ENCODE measurements around the gene SIGLECL1.
"Not testable (repeated sequence)": the region's sequence is repeated elsewhere in the genome, so short reads cannot be mapped to it uniquely, and the experiment has no call there.

The SIGLECL1 gene

DNA sequence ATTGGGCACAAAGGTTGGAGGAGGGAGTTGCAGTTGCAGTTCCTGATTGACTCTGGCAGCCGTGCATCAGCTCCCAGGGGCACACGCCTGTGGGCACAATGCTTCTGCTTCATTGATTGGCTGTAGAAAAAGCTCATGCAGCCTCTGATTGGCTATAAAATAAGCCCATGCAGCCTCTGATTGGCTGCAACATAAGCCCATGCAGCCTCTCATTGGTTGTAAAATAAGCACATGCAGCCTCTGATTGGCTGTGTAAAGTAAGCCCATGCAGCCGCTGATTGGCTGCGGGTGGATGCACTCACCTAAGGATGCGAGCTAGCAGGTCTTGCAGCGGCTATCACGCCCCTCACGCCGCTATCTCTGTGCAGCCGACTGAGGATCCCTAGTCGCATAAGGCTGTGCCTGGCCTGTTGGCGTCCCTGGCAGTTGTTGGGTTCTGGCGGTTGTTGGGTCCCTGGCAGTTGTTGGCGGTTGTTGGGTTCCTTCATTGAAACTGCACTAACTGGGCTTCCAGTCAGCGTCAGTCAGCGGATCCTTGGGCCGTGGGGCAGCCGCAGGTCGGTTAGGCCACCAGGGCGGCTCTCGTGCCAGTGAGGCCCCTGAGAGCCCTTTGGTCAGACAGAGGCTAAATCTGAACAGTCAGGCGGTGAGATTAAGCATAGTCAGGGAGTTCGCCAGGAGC lies at the start of gene SIGLECL1:
Gene SIGLECL1 (plus strand): TSS at position 295 of the 682 bp plus-strand sequence. CDS start 12,993 bp downstream, outside the sequence.
- FAIRE-seq (no peak), DNase-seq (ENCODE audit: insufficient read length, low spot score) (no peak)
- no peak for TF ChIP-seq POLR2A (IDR thresholded peaks at IDR 0.05; ENCODE audit: low read depth, low read length)

DNA sequence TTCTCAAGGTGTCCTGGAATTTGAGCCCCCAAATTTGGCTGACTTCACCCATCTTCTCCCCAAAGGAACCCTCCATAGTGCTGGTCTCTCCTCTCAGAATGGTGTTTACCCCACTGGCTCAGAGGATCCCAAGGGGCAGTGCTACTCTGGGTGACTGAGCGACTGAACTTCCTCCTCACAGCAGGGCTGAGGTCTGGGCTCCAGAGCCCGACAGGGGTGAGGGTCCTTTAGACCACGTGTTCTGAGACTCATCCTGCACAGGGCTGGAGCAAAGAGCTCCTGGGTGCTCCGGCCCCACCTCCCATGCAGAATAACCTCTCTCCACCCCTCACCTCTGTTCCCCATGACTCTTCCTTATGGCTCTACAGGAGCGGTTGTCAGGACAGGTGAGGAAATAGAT lies 49.2 kb upstream of the SIGLECL1 start:
- DNase-seq (ENCODE audit: insufficient read length, low spot score) (no peak), FAIRE-seq (no peak)
- no peak for TF ChIP-seq POLR2A (IDR thresholded peaks at IDR 0.05; ENCODE audit: low read depth, low read length)

DNA sequence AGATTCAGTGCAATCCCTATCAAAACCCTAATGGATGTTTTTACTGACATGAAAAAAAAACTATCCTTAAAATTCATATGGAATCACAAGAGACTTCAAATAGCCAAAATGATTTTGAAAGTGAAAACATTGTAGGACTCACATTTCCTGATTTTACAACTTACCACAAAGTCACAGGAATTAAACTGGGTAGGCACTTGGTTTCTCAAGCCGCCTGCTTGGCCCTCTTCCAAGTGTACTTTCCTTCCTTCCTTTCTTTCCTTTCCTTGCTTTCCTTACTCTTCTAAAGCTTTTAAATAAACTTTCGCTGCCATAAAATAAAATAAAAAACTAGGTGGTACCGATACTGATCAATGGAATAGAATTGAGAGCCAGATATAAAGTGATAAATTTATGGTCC lies 47.0 kb upstream of the SIGLECL1 start:
- no peak for TF ChIP-seq POLR2A (IDR thresholded peaks at IDR 0.05; ENCODE audit: low read depth, low read length)
- DNase-seq (ENCODE audit: insufficient read length, low spot score), result no peak
- FAIRE-seq, result no peak

DNA sequence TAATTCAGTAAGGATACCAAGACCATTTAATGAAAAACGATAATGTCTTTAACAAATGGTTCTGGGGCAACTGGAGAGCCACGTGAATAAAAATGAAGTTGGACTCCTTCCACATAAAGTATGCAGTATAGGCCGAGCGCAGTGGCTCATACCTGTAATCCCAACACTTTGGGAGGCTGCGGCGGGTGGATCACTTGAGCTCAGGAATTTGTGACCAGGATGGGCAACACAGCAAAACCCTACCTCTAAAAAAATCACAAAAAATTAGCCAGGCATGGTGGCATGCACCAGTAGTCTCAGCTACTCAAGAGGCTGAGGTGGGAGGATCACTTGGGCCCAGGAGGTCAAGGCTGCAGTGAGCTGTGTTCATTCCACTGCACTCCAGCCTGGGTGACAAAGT lies 46.6 kb upstream of the SIGLECL1 start:
- no peak for FAIRE-seq
- TF ChIP-seq POLR2A (IDR thresholded peaks at IDR 0.05; ENCODE audit: low read depth, low read length), result no peak
- DNase-seq (ENCODE audit: insufficient read length, low spot score), result no peak

DNA sequence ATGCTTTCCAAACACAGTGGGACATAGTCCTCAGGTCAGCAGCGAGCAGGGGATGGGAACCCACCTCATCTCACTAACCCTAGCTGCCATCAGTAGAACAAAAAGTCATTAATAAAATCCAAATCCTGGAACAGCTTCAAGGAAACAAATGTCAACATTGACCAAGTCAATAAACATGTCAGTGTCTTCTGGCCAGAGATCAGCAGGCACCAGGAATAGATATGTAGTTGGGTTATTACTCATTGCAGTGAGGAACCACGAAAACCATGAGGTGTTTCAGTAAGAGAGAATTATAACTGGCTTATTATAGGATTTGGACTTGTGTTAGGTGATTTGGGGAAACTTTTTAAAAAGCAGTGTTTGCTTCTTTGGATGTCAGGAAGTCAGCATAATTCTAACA lies 43.1 kb upstream of the SIGLECL1 start:
- TF ChIP-seq POLR2A (IDR thresholded peaks at IDR 0.05; ENCODE audit: low read depth, low read length), result no peak
- FAIRE-seq, result no peak
- no peak for DNase-seq (ENCODE audit: insufficient read length, low spot score)

DNA sequence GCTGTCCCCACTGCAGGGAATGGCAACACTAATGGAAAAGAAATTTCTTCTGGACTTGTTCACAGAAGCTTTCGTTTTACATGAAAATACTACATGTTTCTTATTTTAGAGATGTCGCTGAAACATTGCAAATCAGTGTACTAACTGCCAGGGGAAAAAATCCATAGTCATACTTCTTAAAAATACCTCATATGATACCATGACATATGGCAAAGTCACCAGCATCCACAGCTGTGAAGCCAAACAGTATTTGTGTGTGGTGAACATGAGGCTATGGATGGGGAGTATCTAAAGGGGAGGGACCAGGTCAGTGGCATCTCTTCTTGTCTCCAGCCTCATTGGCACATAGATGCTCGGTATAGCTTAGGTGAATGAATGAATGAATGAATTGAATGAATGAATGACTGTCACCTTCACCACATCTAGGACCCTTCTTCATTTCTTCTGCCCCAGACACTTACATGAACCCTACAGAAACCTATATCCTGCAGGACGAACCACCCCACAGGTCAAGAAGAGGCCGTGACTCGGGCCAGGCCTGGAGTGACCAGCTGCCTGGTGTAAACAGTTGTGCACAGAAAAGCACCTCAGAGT lies 40.6 kb upstream of the SIGLECL1 start:
- no peak for TF ChIP-seq POLR2A (IDR thresholded peaks at IDR 0.05; ENCODE audit: low read depth, low read length)
- no peak for FAIRE-seq

DNA sequence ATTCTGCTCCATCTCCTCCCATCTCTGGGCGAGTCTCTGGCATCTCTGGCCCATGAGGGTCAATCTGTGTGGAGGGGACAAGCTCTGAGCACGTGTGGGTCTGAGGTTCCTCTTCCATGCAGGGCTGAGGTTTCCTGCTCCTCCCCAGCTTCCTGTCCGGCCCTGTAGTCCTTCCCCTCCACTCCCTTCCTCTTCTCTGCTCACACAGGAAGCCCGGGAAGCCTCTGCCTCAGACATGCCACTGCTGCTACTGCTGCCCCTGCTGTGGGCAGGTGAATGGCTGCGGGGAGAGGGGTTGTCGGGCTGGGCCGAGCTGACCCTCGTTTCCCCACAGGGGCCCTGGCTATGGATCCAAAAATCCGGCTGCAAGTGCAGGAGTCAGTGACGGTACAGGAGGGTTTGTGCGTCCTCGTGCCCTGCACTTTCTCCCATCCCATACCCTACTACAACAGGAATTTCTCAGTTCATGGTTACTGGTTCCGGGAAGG lies 40.0 kb upstream of the SIGLECL1 start:
- FAIRE-seq; DNase-seq (ENCODE audit: insufficient read length, low spot score): not testable (repeated sequence)

More for the DNA sequence above, 40.6 kb upstream of the SIGLECL1 start:
- DNase-seq (ENCODE audit: insufficient read length, low spot score), result no peak

DNA sequence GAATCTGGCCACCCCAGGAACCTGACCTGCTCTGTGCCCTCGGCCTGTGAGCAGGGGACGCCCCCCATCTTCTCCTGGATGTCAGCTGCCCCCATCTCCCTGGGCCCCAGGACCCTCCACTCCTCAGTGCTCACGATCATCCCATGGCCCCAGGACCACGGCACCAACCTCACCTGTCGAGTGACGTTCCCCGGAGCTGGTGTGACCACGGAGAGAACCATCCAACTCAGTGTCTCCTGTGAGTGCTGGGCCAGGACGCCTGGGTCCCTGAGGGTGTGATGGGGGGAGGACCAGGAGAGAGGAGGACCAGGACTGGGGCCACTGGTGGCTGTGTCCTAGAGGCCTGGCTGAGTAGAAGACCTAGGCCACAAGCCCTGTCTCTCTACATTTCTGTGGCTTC lies 39.0 kb upstream of the SIGLECL1 start:
- TF ChIP-seq POLR2A (IDR thresholded peaks at IDR 0.05; ENCODE audit: low read depth, low read length), result no peak
- DNase-seq (ENCODE audit: insufficient read length, low spot score), result no peak
- FAIRE-seq, result no peak

DNA sequence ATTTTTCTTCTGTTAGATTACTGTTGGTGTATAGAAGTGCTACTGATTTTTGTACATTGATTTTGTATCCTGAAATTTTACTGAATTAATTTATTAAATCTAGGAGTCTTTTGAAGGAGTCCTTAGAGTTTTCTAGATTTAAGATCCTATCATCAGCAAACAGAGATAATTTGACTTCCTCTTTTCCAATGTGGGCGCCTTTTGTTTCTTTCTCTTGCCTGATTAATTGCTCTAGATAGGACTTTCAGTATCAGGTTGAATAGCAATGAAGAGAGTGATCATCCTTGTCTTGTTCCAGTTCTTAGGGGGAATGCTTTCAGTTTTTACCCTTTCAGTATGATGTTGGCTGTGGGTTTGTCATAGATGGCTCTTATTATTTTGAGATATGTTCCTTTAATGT lies 31.6 kb upstream of the SIGLECL1 start:
- DNase-seq (ENCODE audit: insufficient read length, low spot score) (no peak), FAIRE-seq (no peak)
- no peak for TF ChIP-seq POLR2A (IDR thresholded peaks at IDR 0.05; ENCODE audit: low read depth, low read length)

DNA sequence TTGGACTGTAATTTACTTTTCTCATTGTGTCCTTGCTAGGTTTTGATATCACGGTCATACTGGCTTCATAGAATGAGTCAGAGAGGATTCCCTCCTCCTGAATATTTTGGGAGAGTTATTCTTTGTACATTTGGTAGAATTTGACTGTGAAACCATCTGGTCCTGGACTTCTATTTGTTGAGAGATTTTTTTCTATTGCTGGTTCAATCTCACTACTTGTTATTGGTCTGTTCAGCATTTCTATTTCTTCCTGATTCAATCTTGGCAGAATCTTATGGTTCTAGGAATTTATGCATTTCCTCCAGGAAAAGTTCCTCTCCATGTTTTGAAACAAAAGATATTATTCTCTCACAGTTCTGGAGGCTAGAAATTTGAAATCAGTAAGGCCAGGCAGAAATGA lies 30.9 kb upstream of the SIGLECL1 start:
- TF ChIP-seq POLR2A (IDR thresholded peaks at IDR 0.05; ENCODE audit: low read depth, low read length), result no peak
- FAIRE-seq, result no peak
- DNase-seq (ENCODE audit: insufficient read length, low spot score), result no peak

DNA sequence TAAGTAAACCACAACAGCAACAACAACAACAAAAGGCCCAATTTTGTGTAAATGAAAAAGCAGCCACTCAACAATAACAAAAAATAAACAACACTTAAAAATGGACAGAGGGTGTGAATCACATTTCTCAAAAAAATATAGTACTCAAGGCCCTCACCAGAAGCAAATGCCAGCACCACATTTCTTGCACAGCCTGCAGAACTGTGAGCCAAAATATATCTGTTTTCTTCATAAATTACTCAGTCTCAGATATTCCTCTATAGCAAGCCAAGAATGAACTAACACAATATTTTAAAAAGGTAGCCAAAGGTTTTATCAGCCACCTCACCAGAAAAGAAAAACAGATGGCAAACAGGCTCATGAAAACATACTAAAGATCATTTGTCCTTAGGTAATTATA lies 29.9 kb upstream of the SIGLECL1 start:
- TF ChIP-seq POLR2A (IDR thresholded peaks at IDR 0.05; ENCODE audit: low read depth, low read length), result no peak

DNA sequence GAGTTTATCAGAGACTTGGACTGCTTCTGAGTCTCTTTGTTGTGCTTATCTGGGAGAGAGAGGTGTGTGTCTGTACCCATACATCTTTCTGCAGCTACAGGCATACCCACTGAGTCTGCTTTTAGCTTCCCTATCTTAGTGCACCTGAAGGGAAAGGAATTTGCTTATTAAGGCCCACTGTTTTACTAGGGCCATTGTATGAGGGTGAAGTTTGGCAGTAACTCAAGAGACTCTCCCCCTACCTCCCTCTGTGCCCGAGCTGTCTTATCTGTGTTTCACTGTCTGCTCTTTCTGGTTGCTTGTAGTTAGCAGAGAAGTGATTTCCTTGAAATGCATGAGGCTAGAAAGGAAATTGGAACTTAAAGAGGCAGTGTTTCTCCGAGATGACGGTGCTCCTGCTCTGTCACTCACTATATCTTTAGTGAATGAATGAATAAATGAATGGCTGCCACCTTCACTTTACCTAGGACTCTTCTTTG lies 26.7 kb upstream of the SIGLECL1 start:
- DNase-seq (ENCODE audit: insufficient read length, low spot score), result no peak
- no peak for TF ChIP-seq POLR2A (IDR thresholded peaks at IDR 0.05; ENCODE audit: low read depth, low read length)
- FAIRE-seq, result no peak

More for the DNA sequence above, 29.9 kb upstream of the SIGLECL1 start:
- DNase-seq (ENCODE audit: insufficient read length, low spot score) (no peak), FAIRE-seq (no peak)

DNA sequence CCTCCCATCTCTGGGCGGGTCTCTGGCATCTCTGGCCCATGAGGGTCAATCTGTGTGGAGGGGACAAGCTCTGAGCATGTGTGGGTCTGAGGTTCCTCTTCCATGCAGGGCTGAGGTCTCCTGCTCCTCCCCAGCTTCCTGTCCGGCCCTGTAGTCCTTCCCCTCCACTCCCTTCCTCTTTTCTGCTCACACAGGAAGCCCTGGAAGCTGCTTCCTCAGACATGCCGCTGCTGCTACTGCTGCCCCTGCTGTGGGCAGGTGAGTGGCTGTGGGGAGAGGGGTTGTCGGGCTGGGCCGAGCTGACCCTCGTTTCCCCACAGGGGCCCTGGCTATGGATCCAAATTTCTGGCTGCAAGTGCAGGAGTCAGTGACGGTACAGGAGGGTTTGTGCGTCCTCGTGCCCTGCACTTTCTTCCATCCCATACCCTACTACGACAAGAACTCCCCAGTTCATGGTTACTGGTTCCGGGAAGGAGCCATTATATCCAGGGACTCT lies 25.9 kb upstream of the SIGLECL1 start, which contains the start of gene CD33:
Gene CD33 (plus strand): TSS at position 183 of the 496 bp plus-strand sequence. CDS start 39 bp downstream, at position 222.
- DNase-seq (ENCODE audit: insufficient read length, low spot score), result not testable (repeated sequence)

DNA sequence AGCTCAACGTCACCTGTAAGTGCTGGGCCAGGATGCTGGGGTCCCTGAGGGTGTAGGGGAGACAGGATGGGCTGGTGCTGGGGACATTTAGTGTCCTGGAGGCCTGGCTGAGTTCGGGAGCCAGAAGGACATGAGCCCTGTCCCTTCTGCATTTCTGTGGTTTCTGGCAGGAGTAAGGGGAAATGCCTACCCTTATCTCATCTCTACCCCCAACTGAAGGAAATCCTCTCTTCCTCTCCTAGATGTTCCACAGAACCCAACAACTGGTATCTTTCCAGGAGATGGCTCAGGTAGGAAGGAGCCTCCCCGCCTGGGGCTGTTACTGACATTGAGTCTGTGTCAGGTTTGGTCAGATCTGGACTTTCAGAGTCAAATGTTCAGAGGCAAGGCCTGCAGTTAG lies 24.8 kb upstream of the SIGLECL1 start:
- no peak for TF ChIP-seq POLR2A (IDR thresholded peaks at IDR 0.05; ENCODE audit: low read depth, low read length)
- FAIRE-seq (no peak), DNase-seq (ENCODE audit: insufficient read length, low spot score) (no peak)

More for the DNA sequence above, 25.9 kb upstream of the SIGLECL1 start, which contains the start of gene CD33:
- not testable (repeated sequence) for FAIRE-seq

DNA sequence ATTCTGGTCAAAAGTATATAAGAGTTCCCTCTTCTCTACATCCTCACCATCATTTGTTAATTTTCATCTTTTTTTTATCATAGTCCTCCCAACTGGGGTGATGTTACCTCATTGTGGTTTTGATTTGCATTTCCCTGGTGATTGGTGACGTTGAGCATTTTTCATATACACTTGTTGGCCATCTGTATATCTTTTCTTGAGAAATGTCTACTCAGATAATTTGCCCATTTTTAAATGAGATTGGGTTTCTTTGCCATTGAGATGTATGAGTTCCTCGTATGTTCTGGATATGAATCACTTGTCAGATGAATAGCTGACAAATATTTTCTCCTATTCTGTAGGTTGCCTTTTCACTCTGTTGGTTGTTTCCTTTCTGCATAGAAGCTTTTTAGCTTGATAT lies 23.6 kb upstream of the SIGLECL1 start:
- FAIRE-seq, result no peak

More for the DNA sequence above, 23.6 kb upstream of the SIGLECL1 start:
- DNase-seq (ENCODE audit: insufficient read length, low spot score), result no peak
- no peak for TF ChIP-seq POLR2A (IDR thresholded peaks at IDR 0.05; ENCODE audit: low read depth, low read length)

All from H54 (cell line).